RWPE1 (cell line): Measurements from ENCODE around the gene RDH12.

Experiments used
- CTCF ChIA-PET: fragments of 350-600 bp; sonication (Branson Sonifier 250); formaldehyde crosslinking; extraction: SDS; loops from one replicate; lab custom pipeline; 2021; lab: Yijun Ruan, JAX
- POLR2A ChIA-PET: fragments of 400-600 bp; formaldehyde crosslinking; extraction: SDS; loops from one replicate; lab custom pipeline; 2020; ENCODE audit warnings: antibody characterized with exemption; ENCODE audit not compliant: low non-redundant PET; lab: Yijun Ruan, JAX
- DNase-seq: peaks from one replicate; pipeline ENCODE4 v3.0.0; 2012; ENCODE audit warnings: low spot score
- H3K27ac ChIP-seq: fragments of 450-650 bp; 2 replicates; pipeline ENCODE4 v1.5.1; 2017
- CTCF ChIP-seq: fragments of 450-650 bp; conservative IDR thresholded peaks from 2 replicates; pipeline ENCODE4 v1.5.1; 2017; ENCODE audit warnings: low read depth, mild to moderate bottlenecking

Gene RDH12

GRCh38 chr14:67735336-67736147 is 33.9 kb downstream of the RDH12 start:
- DNase-seq, result no peak
- no peak overlapping the region for H3K27ac ChIP-seq
- CTCF ChIA-PET, result interaction anchor here (0.6 kb wide), 1 partner anchor 77 kb away, joined by 4 read pairs; no protein-coding TSS in a partner anchor
- TF ChIP-seq CTCF, result no peak
- POLR2A ChIA-PET, result no interaction called here

- DNase-seq, result no peak
- ChIA-PET CTCF (no interaction called here), POLR2A (no interaction called here)
- no peak for TF ChIP-seq CTCF
- no peak overlapping the region for H3K27ac ChIP-seq
These were observed 35.1 kb downstream of the RDH12 start for GRCh38 chr14:67736771-67737170.

- no peak overlapping the region for H3K27ac ChIP-seq
- CTCF ChIA-PET, result no interaction called here
- POLR2A ChIA-PET, result no interaction called here
- peak; percentile 88 for DNase-seq
- TF ChIP-seq CTCF, result no peak
These were observed 37.2 kb downstream of the RDH12 start for GRCh38 chr14:67738740-67739504.

- no peak for DNase-seq
- no peak overlapping the region for H3K27ac ChIP-seq
- POLR2A ChIA-PET, result no interaction called here
- CTCF ChIA-PET, result no interaction called here
- TF ChIP-seq CTCF, result no peak
These were observed 42.4 kb downstream of the RDH12 start for GRCh38 chr14:67744046-67744445.

- TF ChIP-seq CTCF, result no peak
- CTCF ChIA-PET, result no interaction called here
- no peak overlapping the region for H3K27ac ChIP-seq
- DNase-seq, result no peak
- POLR2A ChIA-PET, result no interaction called here
These were observed 45.2 kb downstream of the RDH12 start for GRCh38 chr14:67746927-67747326.

- TF ChIP-seq CTCF, result no peak
- POLR2A ChIA-PET, result no interaction called here
- CTCF ChIA-PET, result no interaction called here
- H3K27ac ChIP-seq, result no peak overlapping the region
- DNase-seq, result no peak
These were observed 46.6 kb downstream of the RDH12 start for GRCh38 chr14:67748312-67748711.
